Bronchial epithelial cell (primary cell): Measurements from ENCODE around the gene FGF2. TPM values are rescaled to one million over a fixed set of nuclear protein-coding genes. Genes with fewer than 3 reads are reported as not detected.
A peak's percentile ranks its signal among the peaks of the same experiment; 100 is the strongest.

ENCODE experiments used
- DNase-seq: peaks from one replicate; pipeline ENCODE4 v3.0.0-alpha.2; 2010; ENCODE audit warnings: low read depth
- FAIRE-seq: peaks from 2 replicates; lab custom pipeline; 2011; peaks lifted over from hg19 to GRCh38; lab: Jason Lieb, UNC
- H3K27me3 ChIP-seq: 2 replicates; pipeline ENCODE4 v1.5.1; 2011; ENCODE audit warnings: low read length; ENCODE audit not compliant: control insufficient read depth, insufficient read depth
- H3K36me3 ChIP-seq: 2 replicates; pipeline ENCODE4 v1.5.1; 2011; ENCODE audit warnings: low read length; ENCODE audit not compliant: control insufficient read depth, insufficient read depth
- H3K4me3 ChIP-seq: 2 replicates; pipeline ENCODE4 v1.5.1; 2011; ENCODE audit warnings: mild to moderate bottlenecking, low read depth, low read length, control low read depth
- CTCF ChIP-seq: IDR thresholded peaks from 2 replicates; pipeline ENCODE4 v1.5.1; 2011; ENCODE audit warnings: mild to moderate bottlenecking, moderate library complexity, low read length, control low read depth, inconsistent platforms; ENCODE audit not compliant: insufficient read depth, severe bottlenecking
- total RNA-seq: library from RNA; depleted of rRNA; stranded (reverse); fragments of >200 nt; gene quantifications from 2 replicates; pipeline ENCODE4 v1.2.1, GENCODE V29; 2014

FGF2 gene
- total RNA-seq, 1 donor from 2014 or later: 9.2 TPM

DNA sequence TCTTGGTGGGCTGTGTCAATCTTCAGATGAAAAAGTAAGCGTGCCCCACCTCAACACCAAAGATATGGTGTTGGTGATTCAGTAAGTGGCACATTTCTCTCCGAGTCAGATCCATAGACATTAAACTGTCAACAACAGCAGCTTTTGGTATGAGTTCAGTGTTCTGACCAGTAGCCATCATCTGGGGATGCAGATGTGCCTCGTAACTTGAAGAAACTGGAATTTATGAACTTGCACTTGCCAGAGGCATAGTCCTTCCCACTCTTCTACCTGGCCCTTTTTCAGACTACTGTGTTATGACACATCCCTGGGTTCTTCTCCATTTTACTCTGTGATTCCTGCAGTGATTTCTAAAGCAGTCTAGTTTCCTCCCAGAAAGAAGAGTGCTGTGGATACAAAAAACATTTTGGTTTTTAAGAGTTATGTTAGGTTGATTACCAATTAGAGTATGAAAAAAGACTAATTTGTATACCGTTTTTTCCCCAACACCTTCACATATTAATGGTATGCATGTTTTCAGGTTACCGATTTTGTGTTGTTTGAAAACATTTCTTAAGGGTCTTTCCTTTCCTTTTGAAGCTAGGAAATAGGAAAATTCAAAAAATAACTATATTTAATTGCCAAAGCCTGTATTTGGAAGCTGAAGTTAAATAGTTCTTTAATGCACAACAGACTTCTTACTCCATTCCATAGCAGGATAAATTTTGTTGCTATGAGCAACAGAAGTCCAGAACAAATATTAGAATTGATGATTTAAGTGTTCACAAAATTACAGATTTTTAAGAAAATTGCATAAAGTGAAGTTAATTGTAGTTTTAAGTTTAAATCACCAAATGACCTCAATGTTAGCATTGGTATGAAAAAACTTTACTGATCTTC lies 56.5 kb downstream of the FGF2 start:
- Histone ChIP-seq H3K27me3 (no peaks in the 10 kb centered on the region), H3K4me3 (no peak overlapping the region), H3K36me3 (no peaks in the 10 kb centered on the region)
- FAIRE-seq (no peak), DNase-seq (no peak)
- TF ChIP-seq CTCF: no peak

DNA sequence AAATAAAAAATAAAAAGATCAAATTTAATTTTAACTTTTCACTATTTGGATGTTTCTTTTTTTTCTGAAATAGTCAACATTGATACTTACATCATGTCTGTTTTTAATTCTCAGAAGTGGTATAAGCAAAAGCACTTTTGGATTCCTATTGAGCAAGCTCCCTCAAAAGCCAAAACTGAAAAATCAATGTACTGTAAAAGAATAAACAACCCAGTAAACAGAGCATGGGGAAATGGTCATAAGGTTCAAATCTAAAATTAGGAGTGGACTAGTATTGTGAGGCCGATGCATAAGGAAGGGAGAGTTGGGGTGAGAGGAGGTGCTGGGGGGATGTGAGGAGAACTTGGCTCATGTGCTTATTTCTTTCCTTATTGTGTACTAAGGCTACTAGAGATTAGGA lies 57.9 kb downstream of the FGF2 start:
- Histone ChIP-seq H3K4me3 (no peak overlapping the region), H3K36me3 (no peaks in the 10 kb centered on the region), H3K27me3 (no peaks in the 10 kb centered on the region)
- TF ChIP-seq CTCF: no peak
- no peak for FAIRE-seq
- DNase-seq: no peak

GRCh38 chr4:122889726-122890125 lies 63.1 kb downstream of the FGF2 start:
- no peaks in the 10 kb centered on the region for H3K36me3 ChIP-seq
- DNase-seq: peak; percentile 46
- no peak for FAIRE-seq
- no peak overlapping the region for H3K4me3 ChIP-seq
- H3K27me3 ChIP-seq: no peaks in the 10 kb centered on the region
- TF ChIP-seq CTCF: no peak

DNA sequence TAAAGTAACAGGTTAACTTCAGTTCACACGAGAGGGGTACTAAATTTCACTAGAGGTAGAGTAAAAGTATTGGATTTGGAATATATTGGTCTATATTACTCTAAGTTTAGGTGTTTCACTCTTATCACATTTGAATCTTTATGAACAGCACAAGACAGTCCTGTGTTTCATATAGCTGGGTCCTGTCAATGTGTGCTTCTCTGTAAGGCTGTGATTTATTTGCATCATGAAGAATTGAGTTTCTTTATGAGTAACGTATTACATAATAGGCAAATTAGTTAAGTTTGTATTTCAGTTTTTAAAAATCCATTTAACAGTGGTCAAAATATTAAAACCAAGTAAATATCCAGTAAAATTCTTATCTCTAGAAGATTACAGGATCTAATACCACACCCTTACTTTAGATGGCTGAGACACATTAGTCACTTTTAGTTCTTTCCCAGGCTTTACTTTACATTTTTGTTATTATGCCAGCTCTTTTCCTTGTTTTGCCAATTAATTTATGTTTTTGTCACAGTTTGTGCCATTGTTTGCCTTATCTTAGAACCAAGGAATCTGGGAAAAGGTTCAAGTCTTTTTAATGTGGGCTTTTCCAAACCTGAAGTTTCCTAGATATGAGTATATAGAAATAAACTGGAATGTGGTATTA lies 63.6 kb downstream of the FGF2 start:
- peak; percentile 15 for DNase-seq
- no peak overlapping the region for H3K4me3 ChIP-seq
- no peak for TF ChIP-seq CTCF
- H3K36me3 ChIP-seq: no peaks in the 10 kb centered on the region
- no peak for FAIRE-seq
- H3K27me3 ChIP-seq: no peaks in the 10 kb centered on the region

DNA sequence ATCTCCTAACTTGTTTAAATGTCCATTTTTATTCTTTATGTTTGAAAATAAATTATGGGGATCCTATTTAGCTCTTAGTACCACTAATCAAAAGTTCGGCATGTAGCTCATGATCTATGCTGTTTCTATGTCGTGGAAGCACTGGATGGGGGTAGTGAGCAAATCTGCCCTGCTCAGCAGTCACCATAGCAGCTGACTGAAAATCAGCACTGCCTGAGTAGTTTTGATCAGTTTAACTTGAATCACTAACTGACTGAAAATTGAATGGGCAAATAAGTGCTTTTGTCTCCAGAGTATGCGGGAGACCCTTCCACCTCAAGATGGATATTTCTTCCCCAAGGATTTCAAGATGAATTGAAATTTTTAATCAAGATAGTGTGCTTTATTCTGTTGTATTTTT lies 68.2 kb downstream of the FGF2 start:
- FAIRE-seq (no peak), DNase-seq (no peak)
- Histone ChIP-seq H3K4me3 (no peak overlapping the region), H3K36me3 (no peaks in the 10 kb centered on the region), H3K27me3 (no peaks in the 10 kb centered on the region)
- no peak for TF ChIP-seq CTCF
